SK-N-SH treated with all-trans-retinoic acid at 6 μM for 48 hours (cell line): ENCODE data around the gene SLC35F5.

Experiments
- BACH2 ChIP-seq: fragments of 250-450 bp; sonication (Bioruptor Pico); IDR thresholded peaks from 2 replicates; pipeline ENCODE4 v1.9.0; 2021; ENCODE audit warnings: mild to moderate bottlenecking, borderline replicate concordance
- RARB ChIP-seq: fragments of 250-450 bp; sonication (Bioruptor Pico); IDR thresholded peaks from 2 replicates; pipeline ENCODE4 v1.8.0; 2021; ENCODE audit warnings: mild to moderate bottlenecking, moderate library complexity
- TOX ChIP-seq: fragments of 250-450 bp; sonication (Bioruptor Pico); IDR thresholded peaks from 2 replicates; pipeline ENCODE4 v1.8.0; 2021; ENCODE audit warnings: mild to moderate bottlenecking, moderate library complexity, borderline replicate concordance
- ZNF8 ChIP-seq: fragments of 450-650 bp; formaldehyde crosslinking; IDR thresholded peaks from 2 replicates; pipeline ENCODE4 v1.5.0; 2020; ENCODE audit warnings: mild to moderate bottlenecking, moderate library complexity

DNA sequence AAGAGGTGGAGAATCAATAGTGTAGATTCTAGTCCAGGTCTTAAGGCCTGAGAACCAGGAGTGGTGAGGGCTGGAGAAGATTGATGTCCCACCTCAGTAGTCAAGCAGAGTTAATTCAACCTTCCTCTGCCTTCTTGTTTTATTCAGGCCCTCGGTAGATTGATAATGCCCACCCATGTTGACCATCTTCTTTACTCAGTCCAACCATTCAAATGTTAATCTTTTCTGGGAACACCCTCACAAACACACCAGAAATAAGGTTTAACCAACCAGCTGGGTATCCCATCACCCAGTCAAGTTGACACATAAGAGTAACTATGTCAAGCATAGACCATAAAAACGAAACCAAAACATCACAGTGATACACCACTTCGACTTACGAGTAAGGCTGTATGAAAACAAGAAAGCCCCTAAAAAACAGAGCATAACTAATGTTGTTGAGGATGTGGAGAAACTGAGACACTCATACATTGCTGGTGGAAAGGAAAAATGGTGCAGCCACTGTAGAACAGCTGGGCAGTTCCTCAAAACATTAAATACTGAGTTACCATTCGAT, 57.5 kb downstream of the SLC35F5 start:
- TF ChIP-seq TOX (CRISPR knock-in tag) (no peak), BACH2 (no peak), RARB (CRISPR knock-in tag) (no peak), ZNF8 (CRISPR knock-in tag) (no peak)
